Ascending aorta (tissue), 2 donors: Measurements from ENCODE around the gene MPPE1. TPM values are rescaled to one million over a fixed set of nuclear protein-coding genes. Genes with fewer than 3 reads are reported as not detected.

ENCODE experiments used
- DNase-seq, 2 donors: peaks; one replicate each; pipeline ENCODE4 v3.0.0-alpha.2; 2019; ENCODE audit warnings: low spot score in 2 of 2
- H3K27ac ChIP-seq, 2 donors: fragments of 200-600 bp; sonication (generic); one replicate each; pipeline ENCODE4 v1.5.1; 2016 to 2017; ENCODE audit warnings: mild to moderate bottlenecking in 1 of 2
- H3K27me3 ChIP-seq: fragments of 200-600 bp; sonication (generic); one replicate; pipeline ENCODE4 v1.5.1; 2017
- H3K36me3 ChIP-seq, 2 donors: fragments of 200-600 bp; sonication (generic); one replicate each; pipeline ENCODE4 v1.5.1; 2016
- H3K4me1 ChIP-seq, 2 donors: fragments of 200-600 bp; sonication (generic); one replicate each; pipeline ENCODE4 v1.5.1; 2016 to 2017; ENCODE audit warnings: mild to moderate bottlenecking in 1 of 2
- H3K4me3 ChIP-seq, 2 donors: fragments of 200-600 bp; sonication (generic); one replicate each; pipeline ENCODE4 v1.5.1; 2016 to 2017; ENCODE audit warnings: mild to moderate bottlenecking in 1 of 2
- H3K9me3 ChIP-seq, 2 donors: fragments of 200-600 bp; sonication (generic); one replicate each; pipeline ENCODE4 v1.5.1; 2016
- CTCF ChIP-seq, 3 experiments: fragments of 200-600 bp in 2 of 3; fragments of 450-650 bp in 1 of 3; sonication (generic) in 2 of 3; IDR thresholded peaks; one replicate each; pipeline ENCODE4 v1.5.1; 2016 to 2019; ENCODE audit warnings: antibody characterized with exemption in 3 of 3, mild to moderate bottlenecking in 1 of 3, moderate library complexity in 1 of 3
- intact Hi-C: fragments of 100-400 bp; cut with DNase I; formaldehyde crosslinking; loops from one replicate; pipeline ENCODE4 v1.15.1; 2023
- total RNA-seq: library from RNA; depleted of rRNA; stranded (reverse); fragments of >200 nt; gene quantifications from one replicate; pipeline ENCODE4 v1.1.0, GENCODE V29; 2016

The MPPE1 gene
- 18.9 TPM for total RNA-seq

- Histone ChIP-seq H3K27me3 (no peaks in the 10 kb centered on the region), H3K9me3 (no peaks in the 10 kb centered on the region), H3K4me1 (peaks cover 0 to 10% of the 10 kb centered on the region in 2 donors), H3K36me3 (no peaks in the 10 kb centered on the region), H3K4me3 (peak within 1 kb of the TSS; percentile 77 to 94), H3K27ac (peak within 1 kb of the TSS; percentile 99 to 100)
- intact Hi-C loops: loop anchor here (1.0 to 5.0 kb wide), 6 partner anchors 39 to 974 kb away; partner anchors contain the start of genes AFG3L2, CHMP1B, IMPA2 and PTPN2
- TF ChIP-seq CTCF (IDR thresholded peaks at IDR 0.05): no peak
- DNase-seq: peak; percentile 49 to 95
Observed at GRCh38 chr18:11908182-11909060, at the start of gene MPPE1. TSS of gene MPPE1 (minus strand) at chr18:11908317. CDS start at chr18:11897264, 11,053 bp downstream.

GRCh38 chr18:11957636-11958035 is 49.5 kb upstream of the MPPE1 start:
- Histone ChIP-seq H3K27me3 (no peaks in the 10 kb centered on the region), H3K4me3 (no peak overlapping the region), H3K36me3 (no peaks in the 10 kb centered on the region), H3K4me1 (no peaks in the 10 kb centered on the region), H3K9me3 (peaks cover 0 to 9% of the 10 kb centered on the region in 2 donors), H3K27ac (no peak overlapping the region)
- TF ChIP-seq CTCF (IDR thresholded peaks at IDR 0.05): no peak
- no peak for DNase-seq
- intact Hi-C loops: no loop called here

GRCh38 chr18:11956371-11957308 is 48.5 kb upstream of the MPPE1 start:
- no peak overlapping the region for H3K4me3 ChIP-seq
- H3K36me3 ChIP-seq: no peaks in the 10 kb centered on the region
- no peak overlapping the region for H3K27ac ChIP-seq
- H3K27me3 ChIP-seq: no peaks in the 10 kb centered on the region
- TF ChIP-seq CTCF (IDR thresholded peaks at IDR 0.05): no peak
- peaks cover 0 to 9% of the 10 kb centered on the region in 2 donors for H3K9me3 ChIP-seq
- intact Hi-C loops: no loop called here
- DNase-seq: no peak
- H3K4me1 ChIP-seq: no peaks in the 10 kb centered on the region

- Histone ChIP-seq H3K4me1 (no peaks in the 10 kb centered on the region), H3K27me3 (no peaks in the 10 kb centered on the region), H3K9me3 (peaks cover 0 to 9% of the 10 kb centered on the region in 2 donors), H3K4me3 (no peak overlapping the region), H3K36me3 (no peaks in the 10 kb centered on the region), H3K27ac (no peak overlapping the region)
- DNase-seq: no peak
- no peak for TF ChIP-seq CTCF (IDR thresholded peaks at IDR 0.05)
- intact Hi-C loops: no loop called here
Observed at GRCh38 chr18:11955239-11956029, 47.3 kb upstream of the MPPE1 start.

GRCh38 chr18:11953113-11953512 is 45.0 kb upstream of the MPPE1 start:
- H3K27ac ChIP-seq: no peak overlapping the region

More at GRCh38 chr18:11953113-11953512, 45.0 kb upstream of the MPPE1 start:
- Histone ChIP-seq H3K4me3 (no peak overlapping the region), H3K4me1 (peaks cover 0 to 2% of the 10 kb centered on the region in 2 donors), H3K27me3 (no peaks in the 10 kb centered on the region), H3K9me3 (peaks cover 0 to 9% of the 10 kb centered on the region in 2 donors), H3K36me3 (no peaks in the 10 kb centered on the region)
- no peak for DNase-seq
- TF ChIP-seq CTCF (IDR thresholded peaks at IDR 0.05): no peak
- intact Hi-C loops: no loop called here
